ENCODE data around the gene SLC6A15.

GRCh38 chr12:84860718-84861117, 51.9 kb downstream of the SLC6A15 start:
- TF ChIP-seq SP1 (IDR thresholded peaks at IDR 0.05): no peak
- TF ChIP-seq FOXA1 (IDR thresholded peaks at IDR 0.05): no peak
- no peak for TF ChIP-seq ZNF384 (IDR thresholded peaks at IDR 0.05)
- no peak for TF ChIP-seq FOXM1 (IDR thresholded peaks at IDR 0.05; ENCODE audit: borderline replicate concordance)

Measured in HEK293T (cell line).